SK-N-SH (cell line): ENCODE data around the gene ITIH1. TPM values are rescaled to one million over a fixed set of nuclear protein-coding genes. Genes with fewer than 3 reads are reported as not detected.

ENCODE experiments used
- CTCF ChIA-PET: fragments of 300-600, 350-600 bp; formaldehyde crosslinking; extraction: SDS; loops from one replicate; lab custom pipeline; 2021; lab: Yijun Ruan, JAX
- POLR2A ChIA-PET: fragments of 350-600 bp; sonication (Branson Sonifier 250); formaldehyde crosslinking; extraction: SDS; loops from one replicate; lab custom pipeline; 2020; ENCODE audit warnings: antibody characterized with exemption, inconsistent platforms; lab: Yijun Ruan, JAX
- DNase-seq: peaks from one replicate; pipeline ENCODE4 v3.0.0; 2012
- H2AFZ ChIP-seq: fragments of 200-600 bp; sonication (generic); 2 replicates; pipeline ENCODE4 v1.8.1; 2016; ENCODE audit warnings: antibody characterized with exemption, mild to moderate bottlenecking, low read depth
- H3F3A ChIP-seq: fragments of 200-600 bp; sonication (generic); replicated peaks from 2 replicates; pipeline ENCODE3; 2016; ENCODE audit warnings: antibody characterized with exemption, mild to moderate bottlenecking; ENCODE audit not compliant: insufficient read depth
- H3K27ac ChIP-seq, 2 experiments: fragments of 200-500 bp in 1 of 2; fragments of 200-600 bp in 1 of 2; sonication (Bioruptor generic) in 1 of 2; sonication (generic), shearing (Covaris generic) in 1 of 2; 2 replicates each; pipeline versions ENCODE4 v1.5.1 to v1.6.1; 2014 to 2016; ENCODE audit warnings: low read depth in 2 of 2, inconsistent platforms in 1 of 2, low read length in 1 of 2, mild to moderate bottlenecking in 1 of 2, mixed read lengths in 1 of 2
- H3K27me3 ChIP-seq: fragments of 200-600 bp; sonication (generic), shearing (Covaris generic); 2 replicates; pipeline ENCODE4 v1.6.1; 2016; ENCODE audit warnings: mixed run types; ENCODE audit not compliant: insufficient read depth
- H3K36me3 ChIP-seq, 2 experiments: fragments of 200-500 bp in 1 of 2; fragments of 200-600 bp in 1 of 2; sonication (Bioruptor generic) in 1 of 2; sonication (generic) in 1 of 2; replicated peaks in 1 of 2; 2 replicates each; pipeline versions ENCODE3 to v1.5.1; 2014 to 2016; ENCODE audit warnings: low read length in 1 of 2, mild to moderate bottlenecking in 1 of 2; ENCODE audit not compliant: insufficient read depth in 2 of 2, control insufficient read depth in 1 of 2
- H3K4me1 ChIP-seq, 2 experiments: fragments of 200-500 bp in 1 of 2; fragments of 200-600 bp in 1 of 2; sonication (Bioruptor generic) in 1 of 2; sonication (generic), shearing (Covaris generic) in 1 of 2; 2 replicates each; pipeline versions ENCODE4 v1.5.1 to v1.6.1; 2014 to 2016; ENCODE audit warnings: low read depth in 1 of 2, low read length in 1 of 2, mixed run types in 1 of 2; ENCODE audit not compliant: insufficient read depth in 2 of 2, control insufficient read depth in 1 of 2
- H3K4me2 ChIP-seq: fragments of 200-600 bp; sonication (generic), shearing (Covaris generic); 2 replicates; pipeline ENCODE4 v1.6.1; 2017; ENCODE audit warnings: mixed run types
- H3K4me3 ChIP-seq, 2 experiments: fragments of 200-500 bp in 1 of 2; fragments of 200-600 bp in 1 of 2; sonication (Bioruptor generic) in 1 of 2; sonication (generic), shearing (Covaris generic) in 1 of 2; 2 replicates each; pipeline versions ENCODE4 v1.5.1 to v1.8.1; 2014 to 2016; ENCODE audit warnings: low read depth in 2 of 2, inconsistent platforms in 1 of 2, low read length in 1 of 2, mild to moderate bottlenecking in 1 of 2, mixed read lengths in 1 of 2, moderate library complexity in 1 of 2
- H3K79me2 ChIP-seq: fragments of 200-600 bp; sonication (generic); 2 replicates; pipeline ENCODE4 v1.8.1; 2017; ENCODE audit warnings: mild to moderate bottlenecking; ENCODE audit not compliant: insufficient read depth
- H3K9ac ChIP-seq: fragments of 200-600 bp; sonication (generic); 2 replicates; pipeline ENCODE4 v1.6.1; 2017; ENCODE audit warnings: mixed run types
- H3K9me2 ChIP-seq: fragments of 200-600 bp; sonication (generic); 2 replicates; pipeline ENCODE4 v1.6.1; 2017; ENCODE audit warnings: mixed run types
- H3K9me3 ChIP-seq: fragments of 200-600 bp; sonication (generic); 2 replicates; pipeline ENCODE4 v1.6.1; 2017; ENCODE audit warnings: mixed run types, mild to moderate bottlenecking, moderate library complexity
- H4K20me1 ChIP-seq: fragments of 200-600 bp; sonication (generic); 2 replicates; pipeline ENCODE4 v1.6.1; 2017; ENCODE audit warnings: mild to moderate bottlenecking, mixed run types; ENCODE audit not compliant: insufficient read depth
- CHD2 ChIP-seq: fragments of 150-350 bp; IDR thresholded peaks from 2 replicates; pipeline ENCODE4 v1.6.1; 2018; ENCODE audit warnings: low read length; ENCODE audit not compliant: partially characterized antibody
- ELF1 ChIP-seq: IDR thresholded peaks from 2 replicates; pipeline ENCODE4 v1.4.0; 2012
- EP300 ChIP-seq, 2 experiments: IDR thresholded peaks; 2 replicates each; pipeline versions ENCODE4 v1.4.0 to v1.6.1; 2012; ENCODE audit warnings: borderline replicate concordance in 1 of 2, low read depth in 1 of 2, low read length in 1 of 2
- EZH2phosphoT487 ChIP-seq: fragments of 200-600 bp; sonication (generic); IDR thresholded peaks from 2 replicates; pipeline ENCODE4 v1.6.1; 2017; ENCODE audit warnings: low read depth, mixed run types, mild to moderate bottlenecking, antibody characterized with exemption, moderate library complexity, borderline replicate concordance
- FOSL2 ChIP-seq: IDR thresholded peaks from 2 replicates; pipeline ENCODE4 v1.4.0; 2012; ENCODE audit warnings: low read depth, mild to moderate bottlenecking, moderate library complexity, borderline replicate concordance
- FOXJ3 ChIP-seq: sonication (generic); formaldehyde crosslinking; IDR thresholded peaks from 2 replicates; pipeline ENCODE4 v1.5.1; 2020; ENCODE audit warnings: mild to moderate bottlenecking, missing genetic modification reagents
- GABPA ChIP-seq: IDR thresholded peaks from 2 replicates; pipeline ENCODE4 v1.4.0; 2012; ENCODE audit warnings: low read depth, mild to moderate bottlenecking
- JUND ChIP-seq: IDR thresholded peaks from 2 replicates; pipeline ENCODE4 v1.4.0; 2012
- REST ChIP-seq: IDR thresholded peaks from 2 replicates; pipeline ENCODE4 v1.6.1; 2012; ENCODE audit warnings: mild to moderate bottlenecking, low read depth, low read length, moderate library complexity
- RFX5 ChIP-seq: IDR thresholded peaks from 2 replicates; pipeline ENCODE4 v1.6.1; 2012; ENCODE audit warnings: mild to moderate bottlenecking, improper control_type of control experiment, low read length
- SMC3 ChIP-seq: IDR thresholded peaks from 2 replicates; pipeline ENCODE4 v1.6.1; 2012; ENCODE audit warnings: low read depth, low read length, improper control_type of control experiment
- TAF1 ChIP-seq: IDR thresholded peaks from 2 replicates; pipeline ENCODE4 v1.6.1; 2012; ENCODE audit warnings: low read depth, mild to moderate bottlenecking, low read length, moderate library complexity, borderline replicate concordance
- TCF12 ChIP-seq: IDR thresholded peaks from 2 replicates; pipeline ENCODE4 v1.4.0; 2012
- USF2 ChIP-seq: fragments of 150-350 bp; IDR thresholded peaks from 2 replicates; pipeline ENCODE4 v1.6.1; 2017; ENCODE audit warnings: antibody characterized with exemption, low read length, low read depth, borderline replicate concordance
- YY1 ChIP-seq: IDR thresholded peaks from 2 replicates; pipeline ENCODE4 v1.4.0; 2012; ENCODE audit warnings: low read depth, mild to moderate bottlenecking
- WGBS: methylation state at CpG from one replicate; pipeline ENCODE4 v1.1.6; 2017; ENCODE audit warnings: low lambda C conversion rate; 5-methylcytosine and 5-hydroxymethylcytosine counted together
- polyA plus RNA-seq, 3 experiments: library from polyadenylated mRNA; depleted of rRNA; stranded (reverse); fragments of >200 nt; gene quantifications; 2 replicates each; pipeline ENCODE4 v1.2.3, GENCODE V29; 2012
- TF ChIP-seq, protein P1 (sequence below): IDR thresholded peaks from 2 replicates; pipeline ENCODE4 v1.4.0; 2012; ENCODE audit warnings: low read depth, borderline replicate concordance
- TF ChIP-seq, protein P2 (sequence below): IDR thresholded peaks from 2 replicates; pipeline ENCODE4 v1.4.0; 2012; ENCODE audit warnings: low read depth, borderline replicate concordance

ITIH1 gene
- polyA plus RNA-seq, 1 of the 3 experiments (the other 2 are of a cell fraction) = not detected

- Histone ChIP-seq H3F3A (no peaks in the 10 kb centered on the region), H3K4me1 (peaks cover 0 to 10% of the 10 kb centered on the region in 2 experiments; a peak in 1 of 4 replicates), H3K27me3 (no peaks in the 10 kb centered on the region), H3K9me3 (no peaks in the 10 kb centered on the region), H3K4me2 (no peak overlapping the region), H3K9me2 (no peaks in the 10 kb centered on the region), H3K4me3 (no peak overlapping the region)
- WGBS = 82% methylated on average over 7 of the region's 10 CpGs
- POLR2A ChIA-PET = no interaction called here
- TF ChIP-seq FOXJ3 (no peak), ELF1 (no peak), TCF12 (no peak)
- TF ChIP-seq, protein P1, sequence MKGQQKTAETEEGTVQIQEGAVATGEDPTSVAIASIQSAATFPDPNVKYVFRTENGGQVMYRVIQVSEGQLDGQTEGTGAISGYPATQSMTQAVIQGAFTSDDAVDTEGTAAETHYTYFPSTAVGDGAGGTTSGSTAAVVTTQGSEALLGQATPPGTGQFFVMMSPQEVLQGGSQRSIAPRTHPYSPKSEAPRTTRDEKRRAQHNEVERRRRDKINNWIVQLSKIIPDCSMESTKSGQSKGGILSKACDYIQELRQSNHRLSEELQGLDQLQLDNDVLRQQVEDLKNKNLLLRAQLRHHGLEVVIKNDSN = no peak
- TF ChIP-seq, all 33 proteins: peak for 0
- no peak overlapping the region for H2AFZ ChIP-seq
- H3K36me3 ChIP-seq = no peaks in the 10 kb centered on the region
- H4K20me1 ChIP-seq = no peaks in the 10 kb centered on the region
- H3K9ac ChIP-seq = no peak overlapping the region
- DNase-seq = no peak
- H3K27ac ChIP-seq = no peak overlapping the region
- no peaks in the 10 kb centered on the region for H3K79me2 ChIP-seq
- CTCF ChIA-PET = no interaction called here
These were observed 46.6 kb downstream of the ITIH1 start for GRCh38 chr3:52824037-52824436.

- Histone ChIP-seq H3F3A (no peaks in the 10 kb centered on the region), H3K4me3 (no peak overlapping the region), H3K79me2 (no peaks in the 10 kb centered on the region), H3K4me2 (no peak overlapping the region), H4K20me1 (0 out of 2 replicates have a peak, but pooled peaks cover 6% of the 10 kb centered on the region), H3K36me3 (no peaks in the 10 kb centered on the region), H3K27me3 (no peaks in the 10 kb centered on the region), H3K9ac (no peak overlapping the region), H3K9me3 (no peaks in the 10 kb centered on the region), H3K27ac (no peak overlapping the region), H3K4me1 (peaks cover 4 to 21% of the 10 kb centered on the region in 2 experiments; a peak in 1 of 4 replicates), H2AFZ (no peak overlapping the region), H3K9me2 (no peaks in the 10 kb centered on the region)
- ChIA-PET CTCF (interaction anchor here (0.6 kb wide), 1 partner anchor 160 kb away, joined by 3 read pairs; no protein-coding TSS in a partner anchor), POLR2A (no interaction called here)
- DNase-seq = no peak
- TF ChIP-seq JUND (no peak), USF2 (no peak), RFX5 (no peak), TAF1 (no peak), EP300 (IDR thresholded peaks at IDR 0.05; ENCODE audit: borderline replicate concordance in 1 of 2, low read depth in 1 of 2, low read length in 1 of 2) (no peak), REST (no peak), FOSL2 (no peak), TCF12 (no peak), GABPA (no peak), CHD2 (no peak), YY1 (no peak), EZH2phosphoT487 (no peak), SMC3 (no peak)
- TF ChIP-seq, protein P1 = no peak
- TF ChIP-seq, protein P2, sequence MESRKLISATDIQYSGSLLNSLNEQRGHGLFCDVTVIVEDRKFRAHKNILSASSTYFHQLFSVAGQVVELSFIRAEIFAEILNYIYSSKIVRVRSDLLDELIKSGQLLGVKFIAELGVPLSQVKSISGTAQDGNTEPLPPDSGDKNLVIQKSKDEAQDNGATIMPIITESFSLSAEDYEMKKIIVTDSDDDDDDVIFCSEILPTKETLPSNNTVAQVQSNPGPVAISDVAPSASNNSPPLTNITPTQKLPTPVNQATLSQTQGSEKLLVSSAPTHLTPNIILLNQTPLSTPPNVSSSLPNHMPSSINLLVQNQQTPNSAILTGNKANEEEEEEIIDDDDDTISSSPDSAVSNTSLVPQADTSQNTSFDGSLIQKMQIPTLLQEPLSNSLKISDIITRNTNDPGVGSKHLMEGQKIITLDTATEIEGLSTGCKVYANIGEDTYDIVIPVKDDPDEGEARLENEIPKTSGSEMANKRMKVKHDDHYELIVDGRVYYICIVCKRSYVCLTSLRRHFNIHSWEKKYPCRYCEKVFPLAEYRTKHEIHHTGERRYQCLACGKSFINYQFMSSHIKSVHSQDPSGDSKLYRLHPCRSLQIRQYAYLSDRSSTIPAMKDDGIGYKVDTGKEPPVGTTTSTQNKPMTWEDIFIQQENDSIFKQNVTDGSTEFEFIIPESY = no peak
- WGBS = 69% methylated on average over 9 of the region's 9 CpGs
These were observed 50.0 kb downstream of the ITIH1 start for GRCh38 chr3:52827441-52827840.
